Pulmonary artery endothelial cell (primary cell): Measurements from ENCODE around the gene SARS2. TPM values are rescaled to one million over a fixed set of nuclear protein-coding genes. Genes with fewer than 3 reads are reported as not detected.
"Not testable (repeated sequence)": the region's sequence is repeated elsewhere in the genome, so short reads cannot be mapped to it uniquely, and the experiment has no call there.

Experiments used
- DNase-seq: peaks from one replicate; pipeline ENCODE4 v3.0.0-alpha.2; 2011; ENCODE audit warnings: low read depth, low spot score
- total RNA-seq: library from RNA; depleted of rRNA; stranded (reverse); fragments of >200 nt; gene quantifications from 2 replicates; pipeline ENCODE4 v1.2.3, GENCODE V29; 2014

Gene SARS2
- total RNA-seq, 1 donor from 2014 or later = 18.7 TPM

- no peak for DNase-seq
Observed at GRCh38 chr19:38893341-38893771, 37.2 kb downstream of the SARS2 start.

GRCh38 chr19:38892841-38893240 lies 37.7 kb downstream of the SARS2 start:
- DNase-seq = no peak

DNA sequence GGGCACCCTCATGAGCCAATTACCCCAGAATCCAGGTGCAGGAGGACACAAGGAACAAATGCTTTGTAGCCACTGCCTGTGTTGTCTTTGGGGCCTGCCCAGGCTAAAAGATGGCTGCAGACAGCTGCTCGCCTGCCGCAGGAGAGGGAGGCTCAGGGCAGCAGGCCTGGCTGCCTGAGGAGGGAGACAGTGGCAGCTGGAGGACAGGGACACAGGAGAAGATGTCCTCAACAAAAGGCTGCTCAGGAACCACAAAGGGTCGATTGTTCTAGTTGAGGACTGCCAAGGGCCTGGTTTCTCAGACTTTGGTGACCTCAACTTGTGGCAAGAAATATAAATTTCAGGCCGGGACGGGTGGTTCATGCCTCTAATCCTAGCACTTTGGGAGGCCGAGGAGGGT lies 38.8 kb downstream of the SARS2 start:
- no peak for DNase-seq

DNA sequence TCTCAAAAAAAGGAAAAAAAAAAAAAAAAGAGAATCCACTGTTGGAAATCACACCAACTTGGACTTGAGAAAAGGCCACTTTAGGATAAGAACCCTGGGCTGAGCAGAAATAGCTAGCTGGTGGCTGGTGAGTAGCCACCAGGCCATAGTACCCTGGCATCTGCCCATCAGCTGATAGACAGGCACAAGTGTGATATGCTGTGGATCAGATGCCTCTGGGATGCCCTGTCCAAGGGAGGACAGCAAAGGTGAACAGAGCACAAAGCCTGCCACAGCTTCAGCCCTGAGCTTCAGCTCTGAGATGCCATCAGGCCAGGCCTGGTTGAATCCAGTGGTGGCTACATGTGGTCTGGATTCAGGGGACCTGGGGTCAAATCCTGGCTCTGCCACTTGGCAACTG lies 39.9 kb downstream of the SARS2 start:
- no peak for DNase-seq

GRCh38 chr19:38889803-38890202 lies 40.8 kb downstream of the SARS2 start:
- DNase-seq = no peak

GRCh38 chr19:38888876-38889275 lies 41.7 kb downstream of the SARS2 start:
- DNase-seq = no peak

DNA sequence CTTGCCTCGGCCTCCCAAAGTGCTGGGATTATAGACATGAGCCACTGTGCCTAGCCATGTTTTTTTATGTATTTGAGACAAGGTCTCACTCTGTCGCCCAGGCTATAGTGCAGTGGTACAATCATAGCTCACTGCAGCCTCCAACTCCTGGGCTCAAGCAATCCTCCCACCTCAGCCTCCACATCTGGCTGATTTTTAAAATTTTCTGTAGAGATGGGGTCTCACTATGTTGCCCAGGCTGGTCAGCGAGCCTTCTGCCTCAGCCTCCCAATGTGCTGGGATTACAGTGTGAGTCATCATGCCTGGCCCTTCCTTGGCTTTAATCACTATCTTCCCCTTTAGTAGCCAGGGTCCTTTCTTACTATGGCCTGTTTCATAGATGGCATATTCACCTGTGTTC lies 45.9 kb downstream of the SARS2 start:
- DNase-seq = not testable (repeated sequence)

DNA sequence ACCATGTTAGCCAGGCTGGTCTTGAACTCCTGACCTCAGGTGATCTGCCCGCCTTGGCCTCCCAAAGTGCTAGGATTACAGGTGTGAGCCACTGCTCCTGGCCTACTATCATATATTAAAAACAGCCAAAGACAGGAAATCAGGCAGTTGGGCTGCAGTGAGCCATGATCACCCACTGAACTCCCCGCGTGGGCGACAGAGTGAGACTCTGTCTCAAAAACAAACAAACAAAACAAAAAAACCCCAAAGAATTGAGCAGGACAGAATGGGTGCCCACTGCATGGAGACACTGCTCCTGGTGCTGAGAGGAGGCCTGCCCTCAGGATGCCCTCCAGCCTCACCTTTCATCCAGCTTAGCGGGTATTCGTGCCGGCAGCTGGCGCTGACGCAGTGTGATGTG lies 47.3 kb downstream of the SARS2 start:
- DNase-seq = no peak

GRCh38 chr19:38880882-38881609 lies 49.5 kb downstream of the SARS2 start:
- DNase-seq = no peak

DNA sequence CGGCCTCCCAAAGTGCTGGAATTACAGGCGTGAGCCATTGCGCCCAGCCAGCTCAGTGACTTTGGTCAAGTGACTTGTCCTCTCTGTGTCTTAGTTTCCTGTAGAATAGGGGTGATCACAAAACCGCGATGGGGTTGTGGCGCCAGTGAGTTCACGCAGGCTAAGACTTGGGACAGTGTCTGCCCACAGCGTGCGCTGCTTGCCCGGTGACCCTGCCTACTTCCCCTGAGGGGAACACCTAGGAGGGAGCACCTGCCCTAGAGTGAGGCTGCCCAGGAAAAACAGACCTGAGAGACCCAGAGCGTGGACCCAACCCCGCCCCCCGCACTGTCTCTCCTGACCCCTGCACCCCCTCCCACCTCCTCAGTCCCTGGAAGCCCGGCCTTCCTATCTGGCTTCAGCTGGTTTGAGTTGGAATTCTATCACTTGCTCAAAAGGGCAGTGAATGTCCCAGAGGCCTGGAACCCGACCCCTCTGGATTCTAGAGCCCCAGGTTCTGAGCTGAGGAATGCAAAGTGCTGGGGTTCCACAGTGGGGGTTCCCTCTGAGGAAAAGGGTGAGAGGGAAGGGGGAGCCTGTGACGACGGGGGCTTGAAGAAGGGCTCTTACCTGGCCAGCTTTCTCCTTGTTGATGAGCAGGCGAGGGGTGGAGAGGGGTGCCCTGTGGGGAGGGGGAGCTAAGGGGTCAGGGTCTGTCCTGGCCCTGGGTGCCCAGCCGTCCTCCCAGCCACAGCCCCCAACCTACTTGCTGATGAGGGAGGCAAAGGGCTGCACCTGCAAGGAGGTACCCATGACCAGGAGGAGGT lies 50.3 kb downstream of the SARS2 start:
- DNase-seq = no peak

GRCh38 chr19:38879400-38879751 lies 51.2 kb downstream of the SARS2 start:
- no peak for DNase-seq

- no peak for DNase-seq
Observed at GRCh38 chr19:38878575-38879399, 51.8 kb downstream of the SARS2 start.

GRCh38 chr19:38877781-38878574 lies 52.6 kb downstream of the SARS2 start, which contains the start of gene RINL:
TSS of gene RINL (minus strand) at chr19:38878275. CDS start at chr19:38876742, 1,533 bp downstream.
- no peak for DNase-seq

- no peak for DNase-seq
Observed at GRCh38 chr19:38875656-38876395, 54.7 kb downstream of the SARS2 start.

DNA sequence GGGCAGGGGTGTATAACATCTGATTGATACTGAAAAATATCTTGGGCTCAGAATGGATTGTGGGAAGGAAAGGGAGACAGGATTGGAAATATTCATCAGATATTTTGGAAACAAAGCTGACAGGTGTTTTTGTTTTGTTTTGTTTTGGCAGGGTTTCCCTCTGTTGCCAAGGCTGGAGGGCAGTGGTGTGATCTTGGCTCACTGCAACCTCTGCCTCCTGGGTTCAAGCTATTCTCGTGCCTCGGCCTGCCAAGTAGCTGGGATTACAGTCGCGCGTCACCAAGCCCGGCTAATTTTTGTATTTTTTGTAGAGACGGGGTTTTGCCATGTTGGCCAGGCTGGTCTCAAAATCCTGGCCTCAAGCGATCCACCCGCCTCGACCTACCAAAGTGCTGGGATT lies 57.2 kb downstream of the SARS2 start:
- not testable (repeated sequence) for DNase-seq

GRCh38 chr19:38870612-38871011 lies 60.0 kb downstream of the SARS2 start:
- DNase-seq = no peak

GRCh38 chr19:38869836-38870607 lies 60.5 kb downstream of the SARS2 start:
- no peak for DNase-seq

- no peak for DNase-seq
Observed at GRCh38 chr19:38869160-38869835, 61.3 kb downstream of the SARS2 start.

DNA sequence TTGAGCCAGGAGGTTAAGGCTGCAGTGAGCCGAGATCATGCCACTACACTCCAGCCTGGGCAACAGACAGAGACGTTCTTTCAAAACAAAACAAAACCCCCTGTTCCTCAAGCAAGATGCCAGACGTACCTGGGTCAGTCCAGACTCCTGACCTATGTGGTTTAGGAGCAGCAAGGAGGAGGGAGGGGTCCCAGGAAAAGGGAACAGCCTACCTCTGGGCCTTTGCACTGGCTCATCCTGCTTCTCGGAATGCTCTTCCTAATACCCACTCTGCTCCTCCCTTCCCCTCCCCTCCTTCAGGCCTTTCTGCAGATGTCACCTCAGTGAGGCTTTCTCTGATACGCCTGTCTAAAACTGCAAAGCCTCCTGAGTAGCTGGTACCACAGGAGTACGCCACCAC lies 62.0 kb downstream of the SARS2 start:
- no peak for DNase-seq
